ENCODE results near the gene PHKB. TPM values are rescaled to one million over a fixed set of nuclear protein-coding genes. Genes with fewer than 3 reads are reported as not detected.

Gene PHKB
- polyA plus RNA-seq, 3 donors = 49.8 to 53.1 (median 50.8) TPM

DNA sequence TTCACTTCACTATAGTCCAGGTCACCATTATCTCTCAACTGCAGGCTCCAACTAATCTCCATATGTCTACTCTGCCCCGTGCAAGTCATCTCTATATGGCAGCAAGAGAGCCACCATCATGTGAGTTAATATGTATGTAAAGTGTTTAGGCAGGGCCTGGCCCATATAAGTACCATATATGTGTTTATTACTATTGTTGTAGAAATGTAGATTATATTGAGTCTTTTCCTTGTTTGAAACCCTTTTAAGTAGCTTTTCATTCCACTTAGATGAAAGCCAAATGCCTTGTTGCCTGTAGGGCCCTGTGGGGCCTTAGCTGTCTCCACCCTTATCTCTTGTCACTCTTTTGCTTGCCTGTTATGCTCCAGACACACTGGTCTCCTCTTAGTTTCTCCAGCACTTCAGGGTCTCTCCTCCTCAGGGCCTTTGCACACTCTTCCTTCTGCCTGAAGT, 164.0 kb downstream of the PHKB start:
- Histone ChIP-seq H3K9ac (ENCODE audit: insufficient read depth, low read length, poor library complexity, severe bottlenecking) (no peak overlapping the region), H4K20me1 (ENCODE audit: insufficient read depth, low read length) (peaks cover 8% of the 10 kb centered on the region), H3K4me1 (ENCODE audit: control insufficient read depth in 1 of 2, insufficient read depth in 2 of 2, low read length in 2 of 2) (peaks cover 4 to 6% of the 10 kb centered on the region in 2 donors), H3K27me3 (ENCODE audit: control insufficient read depth in 2 of 2, insufficient read depth in 2 of 2, low read length in 2 of 2) (no peaks in the 10 kb centered on the region), H3K79me2 (ENCODE audit: insufficient read depth, low read length) (no peaks in the 10 kb centered on the region), H3K27ac (ENCODE audit: low read depth in 1 of 2, low read length in 2 of 2) (no peak overlapping the region), H3K36me3 (replicated peaks in 1 of 2; ENCODE audit: control insufficient read depth in 1 of 2, insufficient read depth in 2 of 2, low read length in 2 of 2) (peaks cover 0 to 10% of the 10 kb centered on the region in 2 donors), H3K4me2 (replicated peaks; ENCODE audit: extremely low read depth, low read length, poor library complexity, severe bottlenecking) (no peak overlapping the region), H2AFZ (ENCODE audit: insufficient read depth, low read depth, low read length, poor library complexity, severe bottlenecking) (no peak overlapping the region), H3K4me3 (replicated peaks in 1 of 3; ENCODE audit: low read depth in 2 of 3, low read length in 3 of 3) (no peak overlapping the region), H3K9me3 (replicated peaks in 1 of 2; ENCODE audit: control insufficient read depth in 1 of 2, insufficient read depth in 1 of 2, low read length in 2 of 2) (no peaks in the 10 kb centered on the region)
- Mint-ChIP-seq H3K9me3 (peaks cover 0 to 11% (median 3%) of the 10 kb centered on the region in 7 donors), H3K4me1 (peaks cover 17% of the 10 kb centered on the region), H3K27ac (no peak overlapping the region), H3K36me3 (peaks cover 15 to 31% of the 10 kb centered on the region in 2 donors), H3K4me3 (no peak overlapping the region), H3K27me3 (ENCODE audit: low read depth in 3 of 3) (no peaks in the 10 kb centered on the region)
- no CpG with 5 or more reads among the region's 1 CpG for WGBS (ENCODE audit: insufficient coverage)
- DNase-seq = no peak
- TF ChIP-seq, protein P1, sequence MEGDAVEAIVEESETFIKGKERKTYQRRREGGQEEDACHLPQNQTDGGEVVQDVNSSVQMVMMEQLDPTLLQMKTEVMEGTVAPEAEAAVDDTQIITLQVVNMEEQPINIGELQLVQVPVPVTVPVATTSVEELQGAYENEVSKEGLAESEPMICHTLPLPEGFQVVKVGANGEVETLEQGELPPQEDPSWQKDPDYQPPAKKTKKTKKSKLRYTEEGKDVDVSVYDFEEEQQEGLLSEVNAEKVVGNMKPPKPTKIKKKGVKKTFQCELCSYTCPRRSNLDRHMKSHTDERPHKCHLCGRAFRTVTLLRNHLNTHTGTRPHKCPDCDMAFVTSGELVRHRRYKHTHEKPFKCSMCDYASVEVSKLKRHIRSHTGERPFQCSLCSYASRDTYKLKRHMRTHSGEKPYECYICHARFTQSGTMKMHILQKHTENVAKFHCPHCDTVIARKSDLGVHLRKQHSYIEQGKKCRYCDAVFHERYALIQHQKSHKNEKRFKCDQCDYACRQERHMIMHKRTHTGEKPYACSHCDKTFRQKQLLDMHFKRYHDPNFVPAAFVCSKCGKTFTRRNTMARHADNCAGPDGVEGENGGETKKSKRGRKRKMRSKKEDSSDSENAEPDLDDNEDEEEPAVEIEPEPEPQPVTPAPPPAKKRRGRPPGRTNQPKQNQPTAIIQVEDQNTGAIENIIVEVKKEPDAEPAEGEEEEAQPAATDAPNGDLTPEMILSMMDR (IDR thresholded peaks at IDR 0.05) = no peak
- intact Hi-C loops (cut with micrococcal nuclease) = no loop called here

DNA sequence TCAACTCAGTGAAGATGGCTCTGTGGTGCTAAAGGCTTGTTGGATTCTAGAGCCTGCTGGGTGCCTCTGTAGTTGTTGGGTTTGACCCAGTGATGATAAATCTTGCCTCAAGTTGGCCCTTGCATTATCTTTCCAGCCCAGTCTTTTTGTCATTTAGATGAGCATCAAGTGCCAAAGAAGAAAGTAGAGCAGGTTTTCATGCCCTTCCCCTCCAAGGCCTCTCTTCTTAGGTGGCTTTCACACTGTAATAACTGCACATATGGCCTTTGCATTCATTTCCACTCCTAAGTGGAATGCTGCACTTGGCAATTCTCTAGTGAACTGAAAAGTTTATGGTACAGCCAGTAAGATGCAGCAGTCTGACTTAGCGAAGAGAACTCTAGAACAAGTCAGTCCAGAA, 165.1 kb downstream of the PHKB start:
- Histone ChIP-seq H2AFZ (ENCODE audit: insufficient read depth, low read depth, low read length, poor library complexity, severe bottlenecking) (no peak overlapping the region), H3K4me1 (ENCODE audit: control insufficient read depth in 1 of 2, insufficient read depth in 2 of 2, low read length in 2 of 2) (peaks cover 4 to 6% of the 10 kb centered on the region in 2 donors), H3K27me3 (ENCODE audit: control insufficient read depth in 2 of 2, insufficient read depth in 2 of 2, low read length in 2 of 2) (no peaks in the 10 kb centered on the region), H3K4me3 (replicated peaks in 1 of 3; ENCODE audit: low read depth in 2 of 3, low read length in 3 of 3) (no peak overlapping the region), H4K20me1 (ENCODE audit: insufficient read depth, low read length) (peaks cover 8% of the 10 kb centered on the region), H3K79me2 (ENCODE audit: insufficient read depth, low read length) (no peaks in the 10 kb centered on the region), H3K9ac (ENCODE audit: insufficient read depth, low read length, poor library complexity, severe bottlenecking) (no peak overlapping the region), H3K36me3 (replicated peaks in 1 of 2; ENCODE audit: control insufficient read depth in 1 of 2, insufficient read depth in 2 of 2, low read length in 2 of 2) (peaks cover 0 to 10% of the 10 kb centered on the region in 2 donors), H3K9me3 (replicated peaks in 1 of 2; ENCODE audit: control insufficient read depth in 1 of 2, insufficient read depth in 1 of 2, low read length in 2 of 2) (no peaks in the 10 kb centered on the region), H3K4me2 (replicated peaks; ENCODE audit: extremely low read depth, low read length, poor library complexity, severe bottlenecking) (no peak overlapping the region), H3K27ac (ENCODE audit: low read depth in 1 of 2, low read length in 2 of 2) (no peak overlapping the region)
- WGBS (ENCODE audit: insufficient coverage) = 100% methylated on average over 1 of the region's 1 CpG
- H3K27ac Mint-ChIP-seq = no peak overlapping the region
- peaks cover 17 to 33% of the 10 kb centered on the region in 2 donors for H3K36me3 Mint-ChIP-seq
- DNase-seq = no peak
- no peak overlapping the region for H3K4me3 Mint-ChIP-seq
- peaks cover 17% of the 10 kb centered on the region for H3K4me1 Mint-ChIP-seq
- TF ChIP-seq, protein P1 (IDR thresholded peaks at IDR 0.05) = no peak
- peaks cover 0 to 11% (median 3%) of the 10 kb centered on the region in 7 donors for H3K9me3 Mint-ChIP-seq
- intact Hi-C loops (cut with micrococcal nuclease) = no loop called here
- H3K27me3 Mint-ChIP-seq (ENCODE audit: low read depth in 3 of 3) = no peaks in the 10 kb centered on the region

Data from CD14-positive monocyte (primary cell).